IMR-90 (cell line): Measurements from ENCODE around the gene FBXO28. TPM values are rescaled to one million over a fixed set of nuclear protein-coding genes. Genes with fewer than 3 reads are reported as not detected.

Experiments used
- ATAC-seq: fragments of 200-7000 bp; cut with Tn5 transposase; 2 replicates; pipeline ENCODE4 v1.9.1; 2020; ENCODE audit warnings: low read depth, mild to moderate bottlenecking, moderate library complexity
- BruUV-seq: library from RNA; stranded (reverse); fragments of 400-500 nt; replicated peaks from 2 replicates; lab custom pipeline; 2021; lab: Mats Ljungman, UMichigan
- CTCF ChIA-PET: fragments of 300-600 bp; formaldehyde crosslinking; extraction: SDS; loops from one replicate; lab custom pipeline; 2021; ENCODE audit warnings: antibody characterized with exemption; lab: Yijun Ruan, JAX
- POLR2A ChIA-PET: fragments of 300-600 bp; sonication (Branson Sonifier 250); formaldehyde crosslinking; loops from one replicate; lab custom pipeline; 2022; ENCODE audit warnings: antibody characterized with exemption; ENCODE audit not compliant: unreplicated experiment; lab: Charles Lee
- DNase-seq: peaks from one replicate; pipeline ENCODE4 v3.0.0; 2013
- H2AFZ ChIP-seq: replicated peaks from 2 replicates; pipeline ENCODE3; 2013; ENCODE audit warnings: low read length, mild to moderate bottlenecking; ENCODE audit not compliant: poor library complexity
- H2AK5ac ChIP-seq: 2 replicates; pipeline ENCODE4 v1.6.1; 2013; ENCODE audit warnings: low read depth, low read length, inconsistent platforms
- H2AK9ac ChIP-seq: replicated peaks from 2 replicates; pipeline ENCODE3; 2013; ENCODE audit warnings: mild to moderate bottlenecking, low read depth, low read length, moderate library complexity; ENCODE audit not compliant: poor library complexity
- H2BK120ac ChIP-seq: 2 replicates; pipeline ENCODE4 v1.6.1; 2013; ENCODE audit warnings: low read depth, low read length, inconsistent platforms
- H2BK15ac ChIP-seq: 3 replicates; pipeline ENCODE4 v1.6.1; 2013; ENCODE audit warnings: low read depth, low read length, inconsistent platforms
- H2BK20ac ChIP-seq: 2 replicates; pipeline ENCODE4 v1.6.1; 2013; ENCODE audit warnings: low read depth, mild to moderate bottlenecking, inconsistent platforms, low read length, moderate library complexity
- H2BK5ac ChIP-seq: 2 replicates; pipeline ENCODE4 v1.6.1; 2013; ENCODE audit warnings: mild to moderate bottlenecking, low read depth, low read length, inconsistent platforms; ENCODE audit not compliant: poor library complexity, severe bottlenecking
- H3K14ac ChIP-seq: replicated peaks from 2 replicates; pipeline ENCODE4 v1.6.1; 2013; ENCODE audit warnings: low read depth, low read length, inconsistent platforms
- H3K18ac ChIP-seq: 2 replicates; pipeline ENCODE4 v1.6.1; 2013; ENCODE audit warnings: low read depth, low read length, control low read depth
- H3K23ac ChIP-seq: 2 replicates; pipeline ENCODE4 v1.6.1; 2013; ENCODE audit warnings: low read depth, low read length, inconsistent platforms
- H3K27ac ChIP-seq: 2 replicates; pipeline ENCODE4 v1.5.1; 2013; ENCODE audit warnings: mild to moderate bottlenecking, control low read depth, low read length; ENCODE audit not compliant: insufficient read depth
- H3K27me3 ChIP-seq: 2 replicates; pipeline ENCODE4 v1.6.1; 2013; ENCODE audit warnings: low read length; ENCODE audit not compliant: control insufficient read depth, insufficient read depth
- H3K36me3 ChIP-seq: 2 replicates; pipeline ENCODE4 v1.6.1; 2013; ENCODE audit warnings: low read length, mixed read lengths; ENCODE audit not compliant: control insufficient read depth, insufficient read depth
- H3K4ac ChIP-seq: 2 replicates; pipeline ENCODE4 v1.6.1; 2013; ENCODE audit warnings: low read depth, low read length, inconsistent platforms
- H3K4me1 ChIP-seq: 2 replicates; pipeline ENCODE4 v1.6.1; 2013; ENCODE audit warnings: low read length, mixed read lengths; ENCODE audit not compliant: control insufficient read depth, insufficient read depth
- H3K4me2 ChIP-seq: 2 replicates; pipeline ENCODE4 v1.6.1; 2013; ENCODE audit warnings: low read depth, mild to moderate bottlenecking, control low read depth, low read length, moderate library complexity
- H3K4me3 ChIP-seq: 2 replicates; pipeline ENCODE4 v1.5.1; 2013; ENCODE audit warnings: low read depth, mild to moderate bottlenecking, control low read depth, low read length, moderate library complexity; ENCODE audit not compliant: insufficient read depth
- H3K56ac ChIP-seq: 2 replicates; pipeline ENCODE4 v1.6.1; 2013; ENCODE audit warnings: low read length, inconsistent platforms; ENCODE audit not compliant: insufficient read depth; ENCODE audit errors: extremely low read depth
- H3K79me1 ChIP-seq, 2 experiments: 2 replicates each; pipeline ENCODE4 v1.6.1; 2013; ENCODE audit warnings: low read length in 2 of 2, inconsistent platforms in 1 of 2, low read depth in 1 of 2
- H3K9ac ChIP-seq: 2 replicates; pipeline ENCODE4 v1.6.1; 2013; ENCODE audit warnings: low read depth, low read length, control low read depth
- H3K9me1 ChIP-seq: 2 replicates; pipeline ENCODE4 v1.6.1; 2013; ENCODE audit warnings: low read length, inconsistent platforms; ENCODE audit not compliant: insufficient read depth
- H3K9me3 ChIP-seq: 2 replicates; pipeline ENCODE4 v1.6.1; 2013; ENCODE audit warnings: low read length; ENCODE audit not compliant: control insufficient read depth, insufficient read depth
- H4K20me1 ChIP-seq: 2 replicates; pipeline ENCODE4 v1.6.1; 2013; ENCODE audit warnings: low read length, inconsistent platforms; ENCODE audit not compliant: insufficient read depth
- H4K5ac ChIP-seq: 2 replicates; pipeline ENCODE4 v1.6.1; 2013; ENCODE audit warnings: mild to moderate bottlenecking, low read depth, low read length, control low read depth
- H4K8ac ChIP-seq, 2 experiments: 2 replicates each; pipeline ENCODE4 v1.6.1; 2013; ENCODE audit warnings: low read depth in 2 of 2, low read length in 2 of 2, control low read depth in 1 of 2, inconsistent platforms in 1 of 2
- H4K91ac ChIP-seq: 2 replicates; pipeline ENCODE4 v1.6.1; 2013; ENCODE audit warnings: low read depth, low read length, inconsistent platforms; ENCODE audit not compliant: insufficient read depth
- BHLHE40 ChIP-seq: fragments of 150-350 bp; IDR thresholded peaks from 2 replicates; pipeline ENCODE4 v1.6.1; 2016; ENCODE audit warnings: mild to moderate bottlenecking, low read depth, low read length
- CHD1 ChIP-seq: IDR thresholded peaks from 2 replicates; pipeline ENCODE4 v1.6.1; 2012; ENCODE audit warnings: low read depth, low read length, improper control_type of control experiment
- FOS ChIP-seq: fragments of 150-350 bp; IDR thresholded peaks from 2 replicates; pipeline ENCODE4 v1.6.1; 2016; ENCODE audit warnings: low read depth, low read length
- MAFK ChIP-seq: IDR thresholded peaks from 2 replicates; pipeline ENCODE4 v1.6.1; 2012; ENCODE audit warnings: low read depth, low read length, improper control_type of control experiment
- MAZ ChIP-seq: IDR thresholded peaks from 2 replicates; pipeline ENCODE4 v1.6.1; 2012; ENCODE audit warnings: low read depth, mild to moderate bottlenecking, low read length, improper control_type of control experiment, moderate library complexity, borderline replicate concordance
- MXI1 ChIP-seq: IDR thresholded peaks from 2 replicates; pipeline ENCODE4 v1.6.1; 2012; ENCODE audit warnings: low read depth, mild to moderate bottlenecking, low read length, moderate library complexity, borderline replicate concordance
- NFE2L2 ChIP-seq: fragments of 150-350 bp; IDR thresholded peaks from 2 replicates; pipeline ENCODE4 v1.6.1; 2016; ENCODE audit warnings: low read depth, mild to moderate bottlenecking, low read length
- POLR2A ChIP-seq: IDR thresholded peaks from 2 replicates; pipeline ENCODE4 v1.6.1; 2012; ENCODE audit warnings: mild to moderate bottlenecking, low read depth, low read length
- RAD21 ChIP-seq: IDR thresholded peaks from 2 replicates; pipeline ENCODE4 v1.6.1; 2012; ENCODE audit warnings: low read length, improper control_type of control experiment
- RCOR1 ChIP-seq: IDR thresholded peaks from 2 replicates; pipeline ENCODE4 v1.6.1; 2012; ENCODE audit warnings: mild to moderate bottlenecking, low read length, improper control_type of control experiment; ENCODE audit not compliant: insufficient replicate concordance
- SMC3 ChIP-seq: fragments of 150-350 bp; IDR thresholded peaks from 2 replicates; pipeline ENCODE4 v1.6.1; 2016; ENCODE audit warnings: low read depth, mild to moderate bottlenecking, antibody characterized with exemption, low read length, moderate library complexity
- WGBS, 2 experiments: methylation state at CpG; one replicate each; pipeline versions ENCODE4 v1.1.5 to v1.1.7; 2013; ENCODE audit warnings: missing lambda C conversion rate in 2 of 2; ENCODE audit not compliant: insufficient read length in 1 of 2; ENCODE audit errors: extremely low coverage in 2 of 2; 5-methylcytosine and 5-hydroxymethylcytosine counted together
- dilution Hi-C: fragments of 300-500 bp; cut with HindIII; formaldehyde crosslinking; loops from one replicate; pipeline ENCODE4 v1.14.3; 2018; ENCODE audit warnings: low sequenced_read_pairs; ENCODE audit not compliant: unreplicated experiment
- in situ Hi-C: fragments of 300-500 bp; cut with MboI; formaldehyde crosslinking; loops from 3 replicates; pipeline ENCODE4 v1.14.3; 2019; ENCODE audit warnings: low sequenced_read_pairs, inconsistent platforms, mixed read lengths
- intact Hi-C: fragments of 100-400 bp; cut with micrococcal nuclease; formaldehyde crosslinking; loops from 2 replicates; pipeline ENCODE4 v1.10.0; 2022
- polyA plus RNA-seq, 3 experiments: library from polyadenylated mRNA; depleted of rRNA; stranded (reverse); fragments of >200 nt; gene quantifications; 2 replicates each; pipeline ENCODE4 v1.2.3, GENCODE V29; 2012; ENCODE audit warnings: low replicate concordance in 1 of 3
- total RNA-seq: library from RNA; depleted of rRNA; stranded (reverse); fragments of >200 nt; gene quantifications from 2 replicates; pipeline ENCODE4 v1.2.3, GENCODE V29; 2012
- TF ChIP-seq, protein P1 (sequence below): conservative IDR thresholded peaks from 2 replicates; pipeline ENCODE4 v1.5.1; 2012; ENCODE audit warnings: mild to moderate bottlenecking, low read depth, low read length, improper control_type of control experiment
- TF ChIP-seq, protein P2 (sequence below): fragments of 150-350 bp; IDR thresholded peaks from 2 replicates; pipeline ENCODE4 v1.6.1; 2017; ENCODE audit warnings: mild to moderate bottlenecking, antibody characterized with exemption, low read length, low read depth
- TF ChIP-seq, protein P3 (sequence below): fragments of 150-350 bp; IDR thresholded peaks from 2 replicates; pipeline ENCODE4 v1.6.1; 2016; ENCODE audit warnings: low read depth, mild to moderate bottlenecking, low read length, moderate library complexity, borderline replicate concordance

The FBXO28 gene
- total and polyA plus RNA-seq, 2 of the 4 experiments (the other 2 are of a cell fraction), result 11.6 to 22.6 TPM

DNA sequence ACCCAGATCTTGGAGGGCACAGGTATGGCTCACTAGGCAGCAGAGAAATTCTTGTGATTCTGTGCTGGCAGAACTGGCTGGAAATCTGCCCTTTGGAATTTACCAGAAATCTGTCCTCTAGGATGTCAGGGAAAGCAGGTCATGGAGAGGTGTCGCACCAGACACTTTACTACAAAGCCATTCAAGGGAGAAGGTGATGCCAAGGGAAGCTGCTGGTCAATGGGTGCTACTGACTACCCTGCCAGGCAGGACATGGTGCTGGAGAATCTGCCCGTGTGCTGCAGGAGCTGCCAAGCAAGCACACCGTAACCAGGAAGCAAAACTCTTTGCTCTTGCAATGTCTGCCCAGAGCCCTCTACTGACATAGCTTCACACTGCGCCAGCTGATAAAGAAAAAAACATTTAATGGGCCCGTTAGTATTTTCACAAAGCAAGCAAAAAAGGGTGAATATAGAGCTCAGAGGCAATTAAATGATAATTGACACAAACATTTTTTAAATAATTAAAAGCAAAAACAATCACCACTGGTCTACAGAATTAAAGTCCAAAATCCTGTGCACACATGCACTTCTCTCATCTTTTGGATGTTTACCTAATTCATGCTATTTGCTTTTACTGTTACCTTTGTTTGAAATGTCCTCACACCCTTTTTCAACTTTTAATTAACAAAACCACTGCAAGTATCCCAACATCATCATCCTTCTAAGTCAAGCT is 7.2 kb upstream of the FBXO28 start:
- no peaks in the 10 kb centered on the region for H3K4me1 ChIP-seq
- H2AK9ac ChIP-seq, result peak overlapping the region; percentile 71
- H3K23ac ChIP-seq, result no peak overlapping the region
- 0 out of 2 replicates have a peak overlapping the region, but pooled peaks have one; percentile 40 for H4K5ac ChIP-seq
- ChIA-PET CTCF (interaction anchor here (0.6 to 1.1 kb wide), 4 partner anchors 9 to 18 kb away, joined by 3 to 8 read pairs (median 4); no protein-coding TSS in a partner anchor), POLR2A (no interaction called here)
- peak overlapping the region; percentile 99 for H2AFZ ChIP-seq
- WGBS, 2 experiments, result 0% methylated on average over 1 of the region's 5 CpGs; no CpG with 5 or more reads in 1 of the 2 experiments
- H2AK5ac ChIP-seq, result no peak overlapping the region
- no peak overlapping the region for H3K9ac ChIP-seq
- no peak overlapping the region for H4K91ac ChIP-seq
- TF ChIP-seq CHD1, result no peak
- no peak for TF ChIP-seq POLR2A
- TF ChIP-seq, protein P1, sequence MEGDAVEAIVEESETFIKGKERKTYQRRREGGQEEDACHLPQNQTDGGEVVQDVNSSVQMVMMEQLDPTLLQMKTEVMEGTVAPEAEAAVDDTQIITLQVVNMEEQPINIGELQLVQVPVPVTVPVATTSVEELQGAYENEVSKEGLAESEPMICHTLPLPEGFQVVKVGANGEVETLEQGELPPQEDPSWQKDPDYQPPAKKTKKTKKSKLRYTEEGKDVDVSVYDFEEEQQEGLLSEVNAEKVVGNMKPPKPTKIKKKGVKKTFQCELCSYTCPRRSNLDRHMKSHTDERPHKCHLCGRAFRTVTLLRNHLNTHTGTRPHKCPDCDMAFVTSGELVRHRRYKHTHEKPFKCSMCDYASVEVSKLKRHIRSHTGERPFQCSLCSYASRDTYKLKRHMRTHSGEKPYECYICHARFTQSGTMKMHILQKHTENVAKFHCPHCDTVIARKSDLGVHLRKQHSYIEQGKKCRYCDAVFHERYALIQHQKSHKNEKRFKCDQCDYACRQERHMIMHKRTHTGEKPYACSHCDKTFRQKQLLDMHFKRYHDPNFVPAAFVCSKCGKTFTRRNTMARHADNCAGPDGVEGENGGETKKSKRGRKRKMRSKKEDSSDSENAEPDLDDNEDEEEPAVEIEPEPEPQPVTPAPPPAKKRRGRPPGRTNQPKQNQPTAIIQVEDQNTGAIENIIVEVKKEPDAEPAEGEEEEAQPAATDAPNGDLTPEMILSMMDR, result peak; percentile 57
- no peak for TF ChIP-seq MAFK
- no peak for TF ChIP-seq RCOR1
- no peak for TF ChIP-seq BHLHE40
- no peak for TF ChIP-seq FOS
- TF ChIP-seq NFE2L2, result no peak
- TF ChIP-seq, protein P2, sequence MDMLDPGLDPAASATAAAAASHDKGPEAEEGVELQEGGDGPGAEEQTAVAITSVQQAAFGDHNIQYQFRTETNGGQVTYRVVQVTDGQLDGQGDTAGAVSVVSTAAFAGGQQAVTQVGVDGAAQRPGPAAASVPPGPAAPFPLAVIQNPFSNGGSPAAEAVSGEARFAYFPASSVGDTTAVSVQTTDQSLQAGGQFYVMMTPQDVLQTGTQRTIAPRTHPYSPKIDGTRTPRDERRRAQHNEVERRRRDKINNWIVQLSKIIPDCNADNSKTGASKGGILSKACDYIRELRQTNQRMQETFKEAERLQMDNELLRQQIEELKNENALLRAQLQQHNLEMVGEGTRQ, result no peak
- TF ChIP-seq MXI1, result no peak
- TF ChIP-seq MAZ, result no peak
- TF ChIP-seq RAD21, result peak; percentile 59
- peak; percentile 52 for TF ChIP-seq SMC3
- TF ChIP-seq, protein P3, sequence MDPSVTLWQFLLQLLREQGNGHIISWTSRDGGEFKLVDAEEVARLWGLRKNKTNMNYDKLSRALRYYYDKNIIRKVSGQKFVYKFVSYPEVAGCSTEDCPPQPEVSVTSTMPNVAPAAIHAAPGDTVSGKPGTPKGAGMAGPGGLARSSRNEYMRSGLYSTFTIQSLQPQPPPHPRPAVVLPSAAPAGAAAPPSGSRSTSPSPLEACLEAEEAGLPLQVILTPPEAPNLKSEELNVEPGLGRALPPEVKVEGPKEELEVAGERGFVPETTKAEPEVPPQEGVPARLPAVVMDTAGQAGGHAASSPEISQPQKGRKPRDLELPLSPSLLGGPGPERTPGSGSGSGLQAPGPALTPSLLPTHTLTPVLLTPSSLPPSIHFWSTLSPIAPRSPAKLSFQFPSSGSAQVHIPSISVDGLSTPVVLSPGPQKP, result no peak
- BruUV-seq, result no TSS peak
- H3K56ac ChIP-seq, result no peak overlapping the region
- H3K4me2 ChIP-seq, result peak overlapping the region; percentile 48; the same call in 1 of the 2 replicates
- no peaks in the 10 kb centered on the region for H3K36me3 ChIP-seq
- no peaks in the 10 kb centered on the region for H3K9me3 ChIP-seq
- no peaks in the 10 kb centered on the region for H3K79me1 ChIP-seq
- H3K4me3 ChIP-seq, result no peak overlapping the region
- no peaks in the 10 kb centered on the region for H4K20me1 ChIP-seq
- intact Hi-C loops, result no loop called here
- no peak overlapping the region for H2BK120ac ChIP-seq
- in situ Hi-C loops, result loop anchor here (10.0 kb wide), 1 partner anchor 412 kb away; no protein-coding TSS in a partner anchor
- no peaks in the 10 kb centered on the region for H3K9me1 ChIP-seq
- DNase-seq, result peak; percentile 56
- H3K14ac ChIP-seq, result 0 out of 2 replicates have a peak overlapping the region, but pooled peaks have one; percentile 37
- H3K27ac ChIP-seq, result no peak overlapping the region
- peak overlapping the region in 1 of 2 experiments; percentile 89; a peak in 2 of 4 replicates for H4K8ac ChIP-seq
- no peak overlapping the region for H2BK20ac ChIP-seq
- H2BK15ac ChIP-seq, result no peak overlapping the region
- H2BK5ac ChIP-seq, result no peak overlapping the region
- no peaks in the 10 kb centered on the region; the same call in 1 of the 2 replicates for H3K27me3 ChIP-seq
- peak; percentile 97 for ATAC-seq
- dilution Hi-C loops, result no loop called here
- H3K4ac ChIP-seq, result no peak overlapping the region
- no peak overlapping the region for H3K18ac ChIP-seq
